A549 (cell line): ENCODE results near the gene FAM114A2.

Source experiments
- CTCF ChIP-seq: fragments of >200 bp; sonication (Bioruptor Twin); formaldehyde crosslinking; IDR thresholded peaks from 3 replicates; pipeline ENCODE4 v1.5.1; 2016
- EP300 ChIP-seq, 2 experiments: fragments of >200 bp; sonication (Bioruptor Twin); formaldehyde crosslinking; IDR thresholded peaks; 2 replicates in 1 of 2; 3 replicates in 1 of 2; pipeline ENCODE4 v1.6.1; 2016 to 2017
- HDAC2 ChIP-seq: fragments of 200-600 bp; sonication (generic); IDR thresholded peaks from 2 replicates; pipeline ENCODE4 v1.6.1; 2016
- HEYL ChIP-seq: fragments of 250-450 bp; sonication (Bioruptor Pico); IDR thresholded peaks from 2 replicates; pipeline ENCODE4 v1.8.0; 2021; ENCODE audit warnings: mild to moderate bottlenecking, moderate library complexity
- JUN ChIP-seq, 2 experiments: fragments of >200 bp; sonication (Bioruptor Twin); formaldehyde crosslinking; IDR thresholded peaks; 2 replicates in 1 of 2; 3 replicates in 1 of 2; pipeline ENCODE4 v1.6.1; 2016 to 2017
- KDM1A ChIP-seq: fragments of 200-600 bp; sonication (generic); IDR thresholded peaks from 2 replicates; pipeline ENCODE4 v1.6.1; 2016; ENCODE audit warnings: low read depth, mild to moderate bottlenecking
- MAFK ChIP-seq: fragments of 450-650 bp; IDR thresholded peaks from 2 replicates; pipeline ENCODE4 v1.6.1; 2014; ENCODE audit not compliant: partially characterized antibody
- PHF8 ChIP-seq: fragments of 200-600 bp; sonication (generic); IDR thresholded peaks from 2 replicates; pipeline ENCODE4 v1.6.1; 2016; ENCODE audit warnings: low read depth, mild to moderate bottlenecking, antibody characterized with exemption, moderate library complexity, borderline replicate concordance
- POLR2A ChIP-seq: IDR thresholded peaks from 2 replicates; pipeline ENCODE4 v1.6.1; 2012; ENCODE audit warnings: mild to moderate bottlenecking, low read length
- REST ChIP-seq: fragments of 200-600 bp; sonication (generic); IDR thresholded peaks from 2 replicates; pipeline ENCODE4 v1.6.1; 2016; ENCODE audit warnings: antibody characterized with exemption, mild to moderate bottlenecking, moderate library complexity
- SMC3 ChIP-seq: fragments of >200 bp; sonication (Bioruptor Twin); formaldehyde crosslinking; IDR thresholded peaks from 3 replicates; pipeline ENCODE4 v1.6.1; 2018; ENCODE audit warnings: inconsistent platforms
- USF2 ChIP-seq: fragments of 450-650 bp; IDR thresholded peaks from 2 replicates; pipeline ENCODE4 v1.6.1; 2014; ENCODE audit warnings: antibody characterized with exemption

- TF ChIP-seq POLR2A, result no peak
- TF ChIP-seq MAFK, result no peak
- no peak for TF ChIP-seq JUN (IDR thresholded peaks at IDR 0.05)
- no peak for TF ChIP-seq USF2
- TF ChIP-seq EP300 (IDR thresholded peaks at IDR 0.05), result no peak
- TF ChIP-seq CTCF, result no peak
- no peak for TF ChIP-seq KDM1A
- TF ChIP-seq HDAC2, result no peak
- no peak for TF ChIP-seq SMC3
- no peak for TF ChIP-seq REST
- no peak for TF ChIP-seq HEYL (CRISPR knock-in tag)
- TF ChIP-seq PHF8, result no peak
Measured at GRCh38 chr5:154078272-154078671, 39.6 kb upstream of the FAM114A2 start.
